PFSK-1 (cell line): Measurements from ENCODE around the gene PRPF8.

Source experiments
- POLR2AphosphoS5 ChIP-seq: IDR thresholded peaks from 2 replicates; pipeline ENCODE4 v1.6.1; 2012; ENCODE audit warnings: low read depth, mild to moderate bottlenecking, control low read depth, low read length, moderate library complexity
- SIN3A ChIP-seq: IDR thresholded peaks from 2 replicates; pipeline ENCODE4 v1.6.1; 2012; ENCODE audit warnings: mild to moderate bottlenecking, low read length, moderate library complexity, borderline replicate concordance; ENCODE audit not compliant: insufficient read depth
- TAF1 ChIP-seq: IDR thresholded peaks from 2 replicates; pipeline ENCODE4 v1.6.1; 2012; ENCODE audit warnings: low read length, control low read depth, borderline replicate concordance; ENCODE audit not compliant: insufficient read depth

DNA sequence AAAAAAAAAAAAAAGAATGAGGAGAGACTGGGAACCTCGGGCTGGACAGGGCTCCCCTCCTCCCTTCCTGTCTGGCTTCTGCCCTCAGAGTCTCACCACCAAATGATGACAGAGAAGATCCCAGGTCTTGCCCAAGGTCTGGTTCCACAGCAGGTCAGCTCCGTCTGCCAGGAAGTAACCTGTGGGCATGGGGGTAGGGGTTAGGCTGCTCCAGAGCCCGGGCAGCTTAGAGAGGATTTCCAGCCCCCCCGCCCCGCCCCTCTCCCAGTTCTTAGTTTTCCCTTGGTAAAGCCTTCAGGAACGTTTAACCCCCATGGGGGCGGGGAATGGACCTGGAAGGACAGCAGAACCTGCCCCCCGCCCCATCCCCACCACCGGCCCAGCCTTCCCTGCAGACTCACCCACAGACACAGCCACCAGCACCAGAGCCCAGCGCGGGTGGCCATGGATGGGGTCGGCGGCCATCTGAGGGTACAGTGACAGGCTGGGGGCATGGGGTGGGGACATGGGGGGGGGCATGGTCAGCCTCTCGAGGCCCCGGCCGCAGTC, 24.8 kb upstream of the PRPF8 start:
- TF ChIP-seq POLR2AphosphoS5 (no peak), SIN3A (no peak), TAF1 (no peak)
